ENCODE measurements around the gene C2CD2. TPM values are rescaled to one million over a fixed set of nuclear protein-coding genes. Genes with fewer than 3 reads are reported as not detected.

Gene C2CD2
- total RNA-seq, 2 donors from 2014 or later = 10.4 to 25.4 TPM

GRCh38 chr21:41914358-41914757 lies 39.5 kb downstream of the C2CD2 start:
- intact Hi-C loops (cut with DNase I) = no loop called here
- Histone ChIP-seq H3K27me3 (no peaks in the 10 kb centered on the region), H3K27ac (no peak overlapping the region), H3K4me1 (no peaks in the 10 kb centered on the region), H3K9me3 (no peaks in the 10 kb centered on the region), H3K4me3 (no peak overlapping the region), H3K36me3 (replicated peaks in 1 of 2; ENCODE audit: insufficient read depth in 1 of 2, low read depth in 2 of 2) (peaks cover 0 to 10% of the 10 kb centered on the region in 2 donors)
- WGBS, 2 donors = 86 to 95% methylated on average over 12 of the region's 12 CpGs
- no peak for ATAC-seq
- DNase-seq = no peak
- TF ChIP-seq CTCF (IDR thresholded peaks at IDR 0.05) (no peak), POLR2A (IDR thresholded peaks at IDR 0.05) (no peak)

- Histone ChIP-seq H3K27me3 (no peaks in the 10 kb centered on the region), H3K36me3 (replicated peaks in 1 of 2; ENCODE audit: insufficient read depth in 1 of 2, low read depth in 2 of 2) (peaks cover 0 to 10% of the 10 kb centered on the region in 2 donors), H3K27ac (no peak overlapping the region), H3K9me3 (no peaks in the 10 kb centered on the region), H3K4me3 (no peak overlapping the region), H3K4me1 (no peaks in the 10 kb centered on the region)
- intact Hi-C loops (cut with DNase I) = no loop called here
- TF ChIP-seq POLR2A (IDR thresholded peaks at IDR 0.05) = no peak
- TF ChIP-seq CTCF (IDR thresholded peaks at IDR 0.05) = no peak
- ATAC-seq (no peak), DNase-seq (no peak)
- 82 to 89% methylated on average over 6 to 9 of the region's 9 CpGs for WGBS, 2 donors
These were observed 40.6 kb downstream of the C2CD2 start for GRCh38 chr21:41913230-41913629.

GRCh38 chr21:41908829-41909228 lies 45.0 kb downstream of the C2CD2 start:
- TF ChIP-seq POLR2A (IDR thresholded peaks at IDR 0.05) (no peak), CTCF (IDR thresholded peaks at IDR 0.05) (no peak)
- H3K36me3 ChIP-seq (replicated peaks in 1 of 2; ENCODE audit: insufficient read depth in 1 of 2, low read depth in 2 of 2) = peaks cover 5 to 6% of the 10 kb centered on the region in 2 donors
- H3K27me3 ChIP-seq = no peaks in the 10 kb centered on the region
- ATAC-seq = no peak
- no peak for DNase-seq
- WGBS, 2 donors = 59 to 62% methylated on average over 3 of the region's 3 CpGs
- intact Hi-C loops (cut with DNase I) = no loop called here
- H3K27ac ChIP-seq = no peak overlapping the region
- H3K9me3 ChIP-seq = no peaks in the 10 kb centered on the region
- H3K4me3 ChIP-seq = no peak overlapping the region
- H3K4me1 ChIP-seq = no peaks in the 10 kb centered on the region

- Histone ChIP-seq H3K27ac (no peak overlapping the region), H3K27me3 (no peaks in the 10 kb centered on the region), H3K36me3 (replicated peaks in 1 of 2; ENCODE audit: insufficient read depth in 1 of 2, low read depth in 2 of 2) (peaks cover 2 to 5% of the 10 kb centered on the region in 2 donors), H3K4me1 (peaks cover 1% of the 10 kb centered on the region), H3K9me3 (no peaks in the 10 kb centered on the region), H3K4me3 (no peak overlapping the region)
- DNase-seq (no peak), ATAC-seq (no peak)
- 89 to 94% methylated on average over 30 to 35 of the region's 36 CpGs for WGBS, 2 donors
- TF ChIP-seq CTCF (IDR thresholded peaks at IDR 0.05) (no peak), POLR2A (IDR thresholded peaks at IDR 0.05) (no peak)
- intact Hi-C loops (cut with DNase I) = no loop called here
These were observed 46.1 kb downstream of the C2CD2 start for GRCh38 chr21:41907496-41908258.

- Histone ChIP-seq H3K4me3 (no peak overlapping the region), H3K4me1 (peaks cover 9% of the 10 kb centered on the region), H3K9me3 (no peaks in the 10 kb centered on the region), H3K27me3 (no peaks in the 10 kb centered on the region), H3K36me3 (replicated peaks in 1 of 2; ENCODE audit: insufficient read depth in 1 of 2, low read depth in 2 of 2) (peaks cover 2 to 5% of the 10 kb centered on the region in 2 donors), H3K27ac (no peak overlapping the region)
- ATAC-seq (no peak), DNase-seq (no peak)
- 86 to 94% methylated on average over 5 to 14 of the region's 14 CpGs for WGBS, 2 donors
- TF ChIP-seq CTCF (IDR thresholded peaks at IDR 0.05) (no peak), POLR2A (IDR thresholded peaks at IDR 0.05) (no peak)
- intact Hi-C loops (cut with DNase I) = no loop called here
These were observed 47.0 kb downstream of the C2CD2 start for GRCh38 chr21:41906770-41907169.

Data from body of pancreas (tissue), 4 donors.